SK-N-DZ (cell line): ENCODE measurements around the gene RGS14.
A peak's percentile ranks its signal among the peaks of the same experiment; 100 is the strongest.

Experiments
- DNase-seq: peaks from one replicate; pipeline ENCODE4 v3.0.0-alpha.2; 2015; ENCODE audit warnings: low spot score

RGS14 gene

DNA sequence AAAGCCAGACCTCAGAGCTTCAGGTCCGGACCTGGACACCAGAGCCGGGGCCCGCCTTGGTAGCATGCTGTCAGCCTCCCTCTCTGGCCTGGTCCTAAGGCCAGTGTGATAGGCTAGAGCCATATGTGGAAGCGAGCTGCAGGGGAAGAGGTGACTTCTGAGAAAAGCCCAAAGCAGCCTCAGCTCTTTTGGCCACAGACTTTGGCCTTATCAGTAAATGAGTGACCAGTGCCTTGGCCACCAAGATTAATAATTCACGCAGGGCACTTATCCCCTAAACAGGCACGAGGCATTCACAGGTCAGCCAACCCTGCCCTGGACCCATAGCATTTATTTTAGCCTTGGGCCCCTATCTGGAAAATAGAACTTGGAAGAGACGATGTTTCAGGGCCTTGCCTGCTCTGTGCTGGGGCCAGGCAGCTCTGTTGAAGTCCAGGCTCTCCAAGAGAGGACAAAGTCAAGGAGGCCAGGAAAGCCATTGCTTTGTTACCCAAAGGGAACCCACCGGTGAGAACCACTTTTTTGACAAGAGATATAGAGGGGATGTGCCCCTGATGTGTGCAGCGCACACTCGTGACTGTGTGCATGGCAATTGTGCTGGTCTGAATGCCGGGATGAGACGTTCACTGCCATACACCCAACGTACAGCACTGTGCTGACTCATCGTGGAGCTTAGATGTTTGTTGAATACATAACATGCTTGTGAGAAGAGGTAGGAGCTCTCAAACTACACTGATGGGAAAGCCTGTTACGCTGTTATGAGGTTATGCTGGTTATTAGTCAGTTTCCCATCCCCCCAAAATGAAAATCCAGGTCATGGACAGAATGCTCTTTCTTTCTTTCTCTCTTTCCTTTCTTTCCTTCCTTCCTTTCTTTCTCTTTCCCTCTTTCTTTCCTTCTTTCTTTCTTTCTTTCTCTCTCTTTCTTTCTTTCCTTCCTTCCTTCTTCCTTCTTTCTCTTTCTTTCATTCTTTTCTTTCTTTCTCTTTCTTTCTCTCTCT is 21.5 kb downstream of the RGS14 start:
- no peak for DNase-seq

DNA sequence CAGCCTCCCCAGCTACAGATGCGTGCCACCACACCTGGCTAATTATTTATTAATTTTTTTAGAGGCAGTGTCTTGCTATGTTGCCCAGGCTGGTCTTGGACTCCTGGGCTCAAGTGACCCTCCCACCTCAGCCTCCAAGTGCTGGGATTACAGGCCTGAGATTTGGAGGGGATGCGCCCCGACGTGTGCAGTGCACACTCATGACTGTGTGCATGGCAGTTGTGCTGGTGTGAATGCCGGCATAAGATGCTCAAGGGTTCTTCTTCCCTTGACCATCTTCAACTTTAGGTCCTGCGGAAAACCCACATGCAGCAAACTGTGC is 23.0 kb downstream of the RGS14 start:
- no peak for DNase-seq

DNA sequence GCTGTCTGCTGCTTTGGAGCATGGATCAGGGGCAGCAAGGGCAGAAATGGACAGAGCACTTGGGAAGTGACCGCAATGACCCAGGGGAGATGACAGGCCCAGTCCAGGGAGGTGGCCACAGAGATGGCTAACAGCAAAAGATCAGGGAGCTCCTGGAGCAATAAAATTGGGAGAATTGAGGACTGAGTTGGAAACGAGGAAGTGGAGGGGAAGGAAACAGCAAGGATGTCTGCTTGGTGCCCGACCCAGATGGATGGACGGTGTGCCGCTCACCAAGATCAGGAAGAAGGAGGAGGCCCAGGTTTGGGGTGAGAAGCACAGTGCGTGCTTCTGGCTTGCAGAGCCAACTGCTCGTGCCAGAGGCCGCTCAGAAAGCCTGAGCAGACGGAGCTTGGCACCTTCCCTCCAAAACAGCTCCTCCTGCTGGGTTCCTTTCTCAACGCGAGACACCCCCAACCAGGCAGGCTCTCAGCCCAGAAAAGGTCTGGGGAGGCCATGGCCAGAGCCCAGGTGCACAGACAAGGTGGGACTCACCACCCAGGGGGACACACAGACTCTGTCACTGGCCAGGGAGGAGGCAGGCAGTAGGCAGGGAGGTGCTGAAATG is 24.8 kb downstream of the RGS14 start:
- no peak for DNase-seq

DNA sequence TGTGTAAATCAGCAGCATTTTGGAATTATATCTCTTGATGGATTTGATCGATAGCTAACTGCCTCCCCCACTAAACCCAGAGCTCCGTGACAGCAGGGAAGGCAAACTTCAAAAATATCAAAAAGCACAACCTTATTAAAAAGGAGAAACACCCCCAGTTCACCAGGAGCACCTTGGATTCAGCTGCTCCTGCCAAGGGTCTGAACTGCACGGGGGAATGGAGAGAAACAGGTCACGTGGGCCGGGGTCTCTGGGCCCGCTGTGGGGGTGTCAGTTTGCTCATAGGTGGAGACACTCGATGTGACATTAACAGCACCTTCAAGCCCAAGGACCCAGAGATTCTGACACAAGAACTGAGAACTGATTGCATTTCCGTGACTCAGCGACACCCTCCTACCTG is 25.5 kb downstream of the RGS14 start:
- DNase-seq, result no peak

DNA sequence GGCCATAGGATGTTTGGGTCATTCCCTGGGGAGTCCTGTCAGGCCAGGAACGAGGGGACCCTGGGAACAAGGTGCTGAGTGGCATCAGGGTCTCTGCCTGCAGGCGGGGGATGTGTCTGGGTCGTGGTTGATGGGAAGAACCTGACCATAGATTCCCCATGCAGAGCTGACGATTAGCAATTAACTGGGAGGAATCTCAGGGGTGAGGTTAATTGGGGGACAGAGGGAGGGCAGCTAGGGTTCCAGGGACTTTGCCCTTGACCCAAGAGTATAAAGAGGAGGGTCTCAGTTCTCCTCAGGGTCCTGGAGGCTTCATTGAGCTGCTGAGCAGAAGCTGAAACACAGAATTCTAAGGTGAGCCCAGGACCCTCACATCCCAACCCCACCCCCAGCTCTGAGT is 26.4 kb downstream of the RGS14 start, which contains the start of gene SLC34A1:
Gene SLC34A1 (plus strand): TSS at position 301 of the 400 bp plus-strand sequence. CDS start 1,308 bp downstream, outside the sequence.
- no peak for DNase-seq

DNA sequence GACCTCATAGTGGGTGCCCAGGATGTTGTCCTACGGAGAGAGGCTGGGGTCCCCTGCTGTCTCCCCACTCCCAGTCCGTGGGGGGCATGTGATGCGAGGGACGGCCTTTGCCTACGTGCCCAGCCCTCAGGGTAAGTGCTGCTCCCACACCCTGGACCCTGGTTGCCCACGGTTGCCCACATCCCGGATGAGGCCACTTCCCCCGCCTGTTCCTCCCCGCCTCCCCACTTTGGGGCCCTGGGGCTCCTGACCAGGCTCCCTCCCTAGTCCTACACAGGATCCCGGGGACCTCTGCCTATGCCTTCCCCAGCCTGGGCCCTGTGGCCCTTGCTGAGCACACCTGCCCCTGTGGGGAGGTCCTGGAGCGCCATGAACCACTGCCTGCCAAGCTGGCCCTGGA is 28.0 kb downstream of the RGS14 start:
- DNase-seq, result no peak

DNA sequence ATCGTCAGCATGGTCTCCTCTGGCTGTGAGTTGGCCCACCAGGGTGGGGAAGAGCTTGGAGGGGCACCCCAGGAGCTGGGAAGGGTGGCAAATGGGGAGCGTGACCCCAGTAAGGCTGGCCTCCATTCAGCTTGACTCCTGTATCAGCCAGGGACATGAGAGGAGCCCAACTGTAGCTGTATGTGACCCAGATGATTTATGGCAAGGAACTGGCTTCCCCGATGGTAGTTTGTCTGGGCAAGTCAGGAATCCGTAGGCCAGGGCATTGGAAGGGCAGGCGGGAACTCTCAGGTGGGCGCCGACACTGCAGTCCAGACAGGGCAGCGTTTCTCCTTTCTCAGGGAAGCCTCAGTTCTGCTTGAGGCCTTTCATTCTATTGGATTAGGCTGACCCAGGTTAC is 28.8 kb downstream of the RGS14 start:
- DNase-seq, result no peak

DNA sequence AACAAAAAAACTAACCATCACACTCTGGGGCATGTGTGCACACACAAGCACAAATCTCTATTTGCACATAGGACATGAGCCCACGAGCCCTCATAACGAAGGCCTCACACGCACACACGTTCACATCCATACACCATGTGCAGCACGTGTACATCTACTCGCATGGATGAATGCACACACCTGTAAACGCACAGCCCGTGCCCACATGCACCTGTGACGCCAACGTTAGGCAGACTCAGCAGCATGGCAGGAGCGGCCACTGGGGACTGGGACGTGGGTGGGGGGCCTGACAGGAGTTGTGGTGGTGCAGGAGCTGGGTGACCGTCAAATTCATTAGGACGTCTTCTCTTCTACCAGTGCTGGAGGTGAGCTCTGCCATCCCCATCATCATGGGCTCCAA is 29.7 kb downstream of the RGS14 start:
- no peak for DNase-seq

DNA sequence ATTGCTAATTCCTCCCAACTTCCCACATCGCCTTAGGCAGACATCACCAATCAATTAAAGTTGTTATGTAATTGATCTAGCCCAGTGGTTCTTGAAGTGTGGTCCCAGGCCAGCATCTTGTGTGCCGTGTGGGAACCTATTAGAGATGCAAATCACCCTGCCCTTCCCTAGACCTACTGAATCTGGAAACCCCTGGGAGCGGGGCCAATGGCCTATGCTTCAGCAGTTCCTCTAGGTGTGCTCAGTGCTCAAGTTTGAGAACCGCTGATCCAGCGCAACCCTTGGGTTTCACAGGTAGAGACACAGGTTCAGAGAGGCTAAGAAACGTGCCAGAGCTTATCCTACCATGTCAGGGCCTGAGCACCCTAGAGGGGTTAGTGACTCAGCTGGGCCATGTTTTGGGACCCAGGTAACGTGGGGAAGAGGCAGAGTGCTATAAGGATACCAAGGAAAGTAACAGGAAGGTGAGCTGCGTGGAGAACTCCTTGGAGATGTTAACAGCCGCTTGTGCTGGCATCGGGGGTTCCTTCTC is 30.9 kb downstream of the RGS14 start:
- DNase-seq, result no peak

DNA sequence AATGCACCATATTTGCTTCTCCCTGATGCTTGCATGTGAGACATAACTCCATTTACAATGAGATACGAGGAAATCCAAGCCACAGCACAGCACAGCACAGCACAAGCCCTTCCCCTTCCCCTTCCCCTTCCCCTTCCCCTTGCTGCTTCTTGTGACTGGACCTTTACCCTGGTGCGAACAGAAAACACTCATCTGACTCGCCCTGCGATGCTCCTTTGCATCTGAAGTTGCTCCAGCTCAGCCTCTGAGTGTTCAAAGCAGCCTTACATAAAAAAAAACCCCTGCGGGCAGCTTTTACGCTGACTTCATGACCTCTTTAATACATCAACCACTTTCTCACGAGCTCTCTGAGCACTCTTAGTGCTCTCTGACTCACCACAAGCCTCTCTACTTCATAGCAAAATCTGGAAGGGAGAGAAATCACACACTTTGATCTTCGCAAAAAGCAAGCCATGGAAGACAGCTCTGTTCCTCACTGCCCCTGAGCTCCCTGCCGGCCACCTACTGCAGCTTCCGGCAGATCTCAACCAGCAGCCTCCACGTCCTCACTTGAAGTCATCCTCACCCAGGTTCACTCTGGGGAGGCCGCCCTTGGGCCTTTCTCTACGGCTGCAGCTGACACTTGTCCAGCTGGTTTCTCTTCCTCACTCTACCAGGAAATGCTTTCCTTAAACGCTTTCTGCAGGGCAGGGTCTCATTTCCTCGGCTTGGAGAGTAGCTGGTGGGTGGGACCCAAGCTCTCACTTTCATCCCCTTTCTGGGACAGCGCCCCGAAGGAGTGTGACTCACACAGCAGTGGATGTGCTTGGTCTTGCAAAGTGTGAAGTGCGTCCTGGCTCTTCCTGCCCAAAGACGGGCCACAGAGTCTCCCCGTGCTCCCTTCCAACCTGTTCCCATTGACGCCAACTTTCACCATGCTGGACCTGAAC is 31.8 kb downstream of the RGS14 start:
- DNase-seq, result no peak

DNA sequence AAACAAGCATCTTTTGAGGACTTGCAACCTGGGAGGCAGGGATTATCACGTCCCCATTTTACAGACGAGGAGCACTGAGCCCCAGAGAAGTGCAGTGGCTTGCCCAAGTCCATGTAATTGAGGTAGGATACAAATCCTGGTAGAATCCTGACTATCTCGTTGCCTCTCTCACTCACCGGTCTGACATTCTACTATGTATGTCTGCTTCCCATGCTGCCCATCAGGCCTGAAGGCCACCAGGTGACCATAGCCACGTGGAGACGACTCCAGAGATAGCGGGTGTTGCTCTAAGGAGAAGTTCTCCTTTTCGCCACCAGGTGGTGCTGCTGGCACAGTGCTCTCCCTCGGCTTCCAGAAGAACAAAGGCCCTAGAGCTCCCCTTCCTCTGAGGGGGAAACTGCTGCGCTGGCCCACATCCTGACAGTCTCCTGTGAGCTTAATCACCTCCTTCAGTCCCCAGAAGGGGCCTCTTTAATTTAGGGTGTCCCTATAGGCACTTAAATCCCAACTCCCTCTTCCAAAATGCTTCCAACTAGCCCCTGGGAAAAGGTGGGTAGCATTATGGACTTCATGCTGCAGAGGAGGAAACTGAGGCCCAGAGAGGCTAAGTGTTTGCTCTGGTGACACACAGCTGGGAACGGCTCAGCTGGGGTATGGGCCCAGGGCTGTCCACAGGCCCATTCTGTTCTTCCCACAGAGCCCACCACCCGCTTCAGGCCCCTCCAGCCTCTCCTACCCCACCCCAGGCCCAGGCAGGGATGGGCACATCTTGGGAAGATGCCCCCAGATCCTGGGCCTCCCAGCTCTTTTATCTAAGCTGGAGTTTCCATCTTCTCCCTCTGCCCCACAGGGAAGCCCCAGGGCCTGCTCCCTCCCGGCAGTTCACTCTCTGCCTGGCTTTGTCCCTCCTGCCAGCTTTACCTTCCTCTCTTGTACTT is 32.9 kb downstream of the RGS14 start:
- DNase-seq, result peak; percentile 92

DNA sequence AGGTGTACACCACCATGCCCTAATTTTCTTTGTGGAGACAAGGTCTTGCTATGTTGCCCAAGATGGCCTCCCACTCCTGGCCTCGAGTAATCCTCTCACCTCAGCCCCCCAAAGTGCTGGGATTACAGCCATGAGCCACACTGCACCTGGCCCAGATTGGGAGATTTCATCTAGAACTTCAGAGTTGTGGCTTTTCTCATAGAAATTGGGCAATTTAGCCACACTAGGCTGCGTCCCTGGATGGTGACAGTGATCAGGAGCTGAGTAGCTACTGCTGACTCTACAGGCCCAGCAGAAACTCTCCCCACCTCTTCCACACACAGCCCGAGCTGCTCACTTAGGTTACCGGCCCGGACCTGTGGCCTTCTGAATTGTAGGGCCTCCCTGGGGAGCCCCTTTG is 35.0 kb downstream of the RGS14 start:
- no peak for DNase-seq

DNA sequence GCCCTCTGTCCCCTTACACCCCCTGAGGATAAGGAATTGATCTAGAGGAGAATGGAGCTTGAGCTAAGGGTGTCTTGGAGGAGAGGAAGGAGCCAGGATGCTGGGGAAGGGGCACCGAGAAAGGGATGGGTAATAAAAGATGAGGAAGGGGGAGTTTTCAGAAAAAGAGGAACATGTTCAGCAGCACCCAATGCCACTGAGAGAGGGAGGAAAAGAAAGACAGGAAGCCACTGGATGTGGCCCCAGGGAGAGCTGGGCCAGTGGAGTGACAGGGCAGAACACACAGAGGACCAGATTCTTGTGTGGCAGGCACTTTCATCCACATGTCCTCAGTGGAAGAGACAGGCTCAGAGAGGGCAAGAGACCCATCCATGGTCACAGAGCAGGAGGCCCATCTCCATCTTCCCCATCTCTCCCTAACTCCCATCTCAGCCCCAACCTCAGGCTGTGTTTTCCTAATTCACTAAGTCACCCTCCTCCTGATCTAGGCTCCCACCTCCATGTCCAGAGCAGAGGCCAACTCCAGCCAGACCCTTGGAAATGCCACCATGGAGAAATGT is 35.6 kb downstream of the RGS14 start:
- DNase-seq, result no peak

DNA sequence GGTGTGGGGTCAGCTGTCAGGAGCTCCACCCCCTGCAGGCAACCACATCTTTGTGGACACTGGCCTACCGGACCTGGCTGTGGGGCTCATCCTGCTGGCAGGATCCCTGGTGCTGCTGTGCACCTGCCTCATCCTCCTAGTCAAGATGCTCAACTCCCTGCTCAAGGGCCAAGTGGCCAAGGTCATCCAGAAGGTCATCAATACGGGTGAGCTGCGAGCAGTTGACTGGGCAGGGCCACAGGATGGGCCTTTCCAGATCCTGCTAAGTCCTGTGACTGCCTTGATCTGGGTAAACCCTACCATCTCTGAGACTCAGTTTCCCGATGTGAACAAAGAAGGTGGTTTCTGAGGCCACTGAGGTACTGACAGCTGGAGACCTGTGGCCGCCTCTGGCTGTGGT is 36.3 kb downstream of the RGS14 start:
- DNase-seq, result no peak

DNA sequence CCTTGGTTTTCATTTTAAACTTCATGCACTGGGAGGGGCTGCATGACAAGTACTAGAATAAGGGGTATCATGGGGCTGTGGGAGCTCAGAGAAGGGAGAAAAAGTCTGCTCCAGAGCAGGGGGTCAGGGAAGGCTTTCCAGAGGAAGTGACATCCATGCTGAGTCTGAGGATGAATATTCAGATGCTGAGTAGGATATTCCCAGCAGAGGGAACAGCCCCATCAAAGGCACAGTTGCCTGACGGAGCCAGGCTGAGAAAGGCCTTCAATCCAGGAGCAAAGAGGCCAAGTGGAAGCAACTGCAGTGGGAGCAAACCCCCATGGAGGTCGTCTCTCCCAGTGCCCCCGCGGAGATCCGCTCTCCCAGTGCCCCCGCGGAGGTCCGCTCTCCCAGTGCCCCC is 38.4 kb downstream of the RGS14 start:
- DNase-seq, result no peak

DNA sequence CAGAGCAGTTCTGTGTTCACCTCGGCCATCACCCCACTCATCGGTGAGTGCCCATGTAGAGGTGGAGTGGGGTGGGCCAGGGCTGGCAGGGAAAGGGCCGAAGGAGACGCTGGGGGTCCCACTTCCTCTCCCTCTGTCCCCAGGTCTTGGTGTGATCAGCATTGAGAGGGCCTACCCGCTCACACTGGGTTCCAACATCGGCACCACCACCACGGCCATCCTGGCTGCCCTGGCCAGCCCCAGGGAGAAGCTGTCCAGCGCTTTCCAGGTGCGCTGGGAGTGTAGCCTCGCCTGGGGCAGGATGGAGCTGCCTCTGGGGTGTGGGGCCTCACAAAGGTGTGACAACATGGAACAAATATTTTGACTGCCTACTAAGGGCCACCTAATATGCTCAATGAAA is 39.1 kb downstream of the RGS14 start:
- no peak for DNase-seq

DNA sequence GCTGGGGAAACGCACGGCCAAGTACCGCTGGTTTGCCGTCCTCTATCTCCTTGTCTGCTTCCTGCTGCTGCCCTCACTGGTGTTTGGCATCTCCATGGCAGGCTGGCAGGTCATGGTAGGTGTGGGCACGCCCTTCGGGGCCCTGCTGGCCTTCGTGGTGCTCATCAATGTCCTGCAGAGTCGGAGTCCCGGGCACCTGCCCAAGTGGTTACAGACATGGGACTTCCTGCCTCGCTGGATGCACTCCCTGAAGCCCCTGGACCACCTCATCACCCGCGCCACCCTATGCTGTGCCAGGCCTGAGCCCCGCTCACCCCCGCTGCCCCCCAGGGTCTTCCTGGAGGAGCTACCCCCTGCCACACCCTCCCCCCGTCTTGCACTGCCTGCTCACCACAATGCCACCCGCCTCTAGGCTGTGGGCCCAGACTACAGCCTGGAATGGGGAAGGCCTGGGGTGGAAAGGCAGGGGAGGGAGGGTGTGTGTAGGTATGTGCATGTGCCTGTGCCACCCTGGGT is 40.2 kb downstream of the RGS14 start:
- DNase-seq, result no peak

DNA sequence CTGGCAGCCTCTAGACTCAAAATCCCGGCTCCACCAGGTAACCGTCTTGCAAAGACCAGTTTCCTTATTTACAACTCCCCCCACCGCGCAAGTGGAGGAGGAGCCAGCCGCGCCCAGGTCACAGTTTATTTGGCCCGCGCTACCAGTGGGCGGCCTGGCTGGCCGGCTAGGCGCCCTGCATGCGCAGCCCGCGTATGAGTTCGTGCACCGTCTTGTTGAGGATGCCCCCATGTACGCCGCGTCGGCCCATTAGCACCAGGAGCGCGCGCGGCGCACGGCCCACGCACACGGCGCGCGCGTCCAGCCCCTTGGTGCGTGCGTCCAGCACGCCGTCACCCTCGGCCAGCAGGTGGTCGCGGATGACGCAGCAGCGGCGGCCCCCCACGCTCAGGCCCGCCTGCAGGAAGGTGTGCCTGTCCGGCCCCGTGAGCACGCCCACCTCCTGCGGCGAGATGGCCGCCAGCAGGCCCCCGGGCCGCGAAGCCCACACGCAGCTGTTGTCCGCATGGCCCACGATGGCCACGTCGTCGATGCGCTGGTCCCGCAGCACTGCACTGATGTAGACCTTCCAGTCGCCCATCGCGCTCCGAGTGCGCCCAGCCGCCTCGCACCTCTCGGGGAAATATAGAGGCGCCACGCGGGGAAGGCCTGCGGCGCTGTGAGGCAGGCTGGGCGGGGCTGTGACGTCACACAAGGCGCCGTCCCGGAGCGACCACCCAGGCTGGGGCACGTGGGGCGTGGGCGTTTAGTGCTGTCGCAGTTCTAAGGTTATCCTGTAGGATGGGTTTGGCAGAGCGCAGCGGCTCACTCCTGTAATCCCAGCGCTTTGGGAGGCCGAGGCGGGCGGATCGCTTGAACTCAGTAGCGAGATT is 42.5 kb downstream of the RGS14 start, which contains the start of gene PFN3:
Gene PFN3 (minus strand): TSS at position 665 of the 872 bp plus-strand sequence. CDS start 85 bp downstream, at position 580.
- DNase-seq, result no peak
